HUES64 (cell line): ENCODE data around the gene NSL1. TPM values are rescaled to one million over a fixed set of nuclear protein-coding genes. Genes with fewer than 3 reads are reported as not detected.
"Not testable (repeated sequence)": the region's sequence is repeated elsewhere in the genome, so short reads cannot be mapped to it uniquely, and the experiment has no call there.

Source experiments
- H3K27ac ChIP-seq: 2 replicates; pipeline ENCODE4 v1.7.0; 2013; ENCODE audit warnings: low read depth, low read length, inconsistent platforms
- H3K27me3 ChIP-seq: 2 replicates; pipeline ENCODE4 v1.6.1; 2013; ENCODE audit warnings: mild to moderate bottlenecking, low read length; ENCODE audit not compliant: insufficient read depth
- H3K36me3 ChIP-seq: 2 replicates; pipeline ENCODE4 v1.6.1; 2013; ENCODE audit warnings: mild to moderate bottlenecking, low read length; ENCODE audit not compliant: insufficient read depth
- H3K4me1 ChIP-seq: 2 replicates; pipeline ENCODE4 v1.6.1; 2013; ENCODE audit warnings: mild to moderate bottlenecking, low read length, moderate library complexity; ENCODE audit not compliant: insufficient read depth
- H3K4me3 ChIP-seq: 2 replicates; pipeline ENCODE4 v1.5.1; 2013; ENCODE audit warnings: mild to moderate bottlenecking, low read length, moderate library complexity
- H3K9ac ChIP-seq: 2 replicates; pipeline ENCODE4 v1.6.1; 2013; ENCODE audit warnings: mild to moderate bottlenecking, low read depth, low read length
- H3K9me3 ChIP-seq: 2 replicates; pipeline ENCODE4 v1.6.1; 2013; ENCODE audit warnings: low read depth, low read length; ENCODE audit not compliant: insufficient read depth
- WGBS: fragments of 150-250, 120-280 bp; methylation state at CpG from one replicate; pipeline ENCODE4 v1.1.7; 2013; ENCODE audit warnings: missing lambda C conversion rate; 5-methylcytosine and 5-hydroxymethylcytosine counted together
- polyA plus RNA-seq, 2 experiments: library from polyadenylated mRNA; stranded (reverse); fragments of 50-300 nt; gene quantifications; one replicate each; pipeline ENCODE4 v1.2.3, GENCODE V29; 2013

NSL1 gene, protein sequence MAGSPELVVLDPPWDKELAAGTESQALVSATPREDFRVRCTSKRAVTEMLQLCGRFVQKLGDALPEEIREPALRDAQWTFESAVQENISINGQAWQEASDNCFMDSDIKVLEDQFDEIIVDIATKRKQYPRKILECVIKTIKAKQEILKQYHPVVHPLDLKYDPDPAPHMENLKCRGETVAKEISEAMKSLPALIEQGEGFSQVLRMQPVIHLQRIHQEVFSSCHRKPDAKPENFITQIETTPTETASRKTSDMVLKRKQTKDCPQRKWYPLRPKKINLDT
- 32.7 TPM for polyA plus RNA-seq (2013, experiment 1 of 2)
- polyA plus RNA-seq (2013, experiment 2 of 2), result 36.0 TPM

DNA sequence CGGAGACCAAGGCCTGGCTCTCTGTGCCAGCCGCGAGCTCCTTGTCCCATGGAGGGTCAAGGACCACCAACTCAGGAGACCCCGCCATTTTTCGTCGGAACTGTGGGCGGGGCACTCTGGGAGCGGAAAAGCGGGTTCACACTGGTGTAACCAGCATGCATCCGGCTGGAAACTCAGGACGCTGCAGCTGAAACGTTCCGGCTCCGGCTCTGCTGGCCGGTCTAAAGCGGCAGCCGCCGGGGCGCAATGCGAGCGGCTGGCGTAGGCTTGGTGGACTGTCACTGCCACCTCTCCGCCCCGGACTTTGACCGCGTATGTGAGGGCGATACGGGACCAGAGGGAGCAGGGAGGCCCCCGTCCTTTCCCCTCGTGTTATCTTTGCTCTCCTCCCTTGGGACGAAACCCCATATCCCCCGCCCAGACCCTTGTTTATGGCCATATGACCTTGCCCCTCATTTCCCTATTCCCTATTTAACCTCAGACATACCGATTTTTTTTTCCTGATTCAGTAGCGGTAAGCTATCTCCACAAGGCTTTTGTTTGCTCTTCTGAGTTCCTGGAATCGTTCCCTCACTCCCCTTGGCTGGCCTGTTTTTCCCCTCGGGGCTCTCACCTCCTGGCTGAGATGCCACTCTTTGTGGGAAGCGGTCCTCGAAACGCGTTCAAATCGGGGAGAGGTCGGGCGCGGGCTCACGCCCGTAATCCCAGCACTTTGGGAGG is at the start of gene NSL1, which contains the start of gene TATDN3:
NSL1 (minus strand) TSS at position 102 of the 720 bp plus-strand sequence; CDS start at position 88, 14 bp downstream.
TATDN3 (plus strand) TSS at position 219 of the 720 bp plus-strand sequence; CDS start at position 247, 28 bp downstream.
- WGBS, result under 1% methylated on average over 46 of the region's 46 CpGs
- Histone ChIP-seq H3K36me3 (peaks cover 23% of the 10 kb centered on the region), H3K4me1 (0 out of 2 replicates have a peak, but pooled peaks cover 3% of the 10 kb centered on the region), H3K27me3 (no peaks in the 10 kb centered on the region), H3K9ac (peak within 1 kb of the TSS; percentile 91), H3K9me3 (no peaks in the 10 kb centered on the region), H3K4me3 (peak within 1 kb of the TSS; percentile 90), H3K27ac (peak within 1 kb of the TSS; percentile 75)

DNA sequence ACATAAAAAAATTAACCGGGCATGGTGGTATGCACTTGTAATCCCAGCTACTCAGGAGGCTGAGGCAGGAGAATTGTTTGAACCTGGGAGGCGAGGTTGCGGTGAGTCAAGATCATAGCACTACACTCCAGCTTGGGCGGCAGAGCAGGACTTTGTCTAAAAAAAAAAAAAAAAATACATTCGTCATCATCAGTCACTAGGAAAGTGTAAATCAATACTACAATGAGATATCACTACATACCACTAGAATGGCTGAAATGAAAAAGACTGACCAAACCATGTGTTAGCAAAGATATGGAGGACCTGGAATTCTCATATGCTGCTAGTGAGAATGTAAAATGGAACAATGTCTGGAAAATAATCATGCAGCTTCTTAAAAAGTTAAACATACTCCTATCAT is 46.6 kb upstream of the NSL1 start:
- Histone ChIP-seq H3K4me3 (no peak overlapping the region), H3K27me3 (no peaks in the 10 kb centered on the region), H3K9me3 (no peaks in the 10 kb centered on the region), H3K27ac (no peak overlapping the region), H3K4me1 (no peaks in the 10 kb centered on the region), H3K36me3 (no peaks in the 10 kb centered on the region), H3K9ac (no peak overlapping the region)
- 85% methylated on average over 4 of the region's 5 CpGs for WGBS

DNA sequence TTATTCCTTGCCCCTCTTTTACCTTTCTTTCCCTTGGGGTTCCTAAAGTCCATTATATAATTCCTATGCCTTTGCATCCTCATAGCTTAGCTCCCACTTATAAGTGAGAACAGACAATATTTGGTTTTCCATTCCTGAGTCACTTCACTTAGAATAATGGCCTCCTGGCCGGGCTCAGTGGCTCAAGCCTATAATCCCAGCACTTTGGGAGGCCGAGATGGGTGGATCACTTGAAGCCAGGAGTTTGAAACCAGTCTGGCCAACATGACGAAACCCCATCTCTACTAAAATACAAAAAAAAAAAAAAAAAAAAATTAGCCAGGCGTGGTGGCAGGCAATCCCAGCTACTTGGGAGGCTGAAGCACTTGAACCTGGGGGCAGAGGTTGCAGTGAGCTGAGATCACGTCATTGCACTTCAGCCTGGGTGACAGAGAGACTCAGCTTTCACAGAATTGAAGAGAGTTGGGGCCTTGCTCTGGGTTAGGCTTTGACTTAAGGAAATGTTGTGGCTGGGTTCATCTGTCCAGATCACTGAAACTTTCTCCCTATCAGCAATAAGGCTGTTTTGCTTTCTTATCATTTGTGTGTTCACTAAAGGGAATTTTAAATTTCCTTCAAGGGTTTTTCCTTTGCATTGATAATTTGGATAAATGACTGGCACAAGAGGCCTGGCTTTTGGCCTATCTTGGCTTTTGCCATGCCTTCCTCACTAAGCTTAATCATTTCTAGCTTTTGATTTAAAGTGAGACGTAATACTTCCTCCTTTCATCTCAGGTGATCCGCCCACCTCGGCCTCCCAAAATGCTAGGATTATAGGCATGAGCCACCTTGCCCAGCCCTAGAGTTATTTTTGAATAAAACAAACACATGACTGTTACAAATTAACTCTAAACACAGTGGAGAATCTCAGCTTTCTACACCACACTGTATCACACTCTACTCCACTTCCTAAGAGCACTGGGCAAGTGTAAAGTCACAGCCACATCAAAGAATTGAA is 41.9 kb upstream of the NSL1 start:
- H3K9me3 ChIP-seq, H3K36me3 ChIP-seq, H3K9ac ChIP-seq, H3K27me3 ChIP-seq, H3K4me3 ChIP-seq, H3K4me1 ChIP-seq, H3K27ac ChIP-seq: not testable (repeated sequence)
- 89% methylated on average over 7 of the region's 8 CpGs for WGBS

DNA sequence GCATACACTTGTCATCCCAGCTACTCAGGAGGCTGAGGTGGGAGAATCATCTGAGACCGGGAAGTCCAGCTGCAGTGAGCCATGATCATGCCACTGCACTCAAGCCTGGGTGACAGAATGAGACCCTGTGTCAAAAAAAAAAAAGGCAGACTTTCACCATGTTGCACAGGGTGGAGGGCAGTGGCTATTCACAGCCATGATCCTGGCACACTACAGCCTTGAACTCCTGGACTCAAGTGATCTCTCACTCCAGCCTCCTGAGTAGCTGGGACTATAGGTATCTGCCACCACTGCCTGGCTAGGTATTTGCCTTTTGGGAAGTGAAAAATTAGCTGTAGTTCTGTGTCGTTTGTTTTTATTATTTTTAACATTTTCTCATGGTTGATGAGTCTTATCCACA is 36.8 kb upstream of the NSL1 start:
- Histone ChIP-seq H3K4me1 (no peaks in the 10 kb centered on the region), H3K9ac (no peak overlapping the region), H3K9me3 (peaks cover 16% of the 10 kb centered on the region), H3K27ac (no peak overlapping the region), H3K4me3 (no peak overlapping the region), H3K36me3 (no peaks in the 10 kb centered on the region), H3K27me3 (no peaks in the 10 kb centered on the region)
- WGBS, result 97% methylated on average over 1 of the region's 2 CpGs

DNA sequence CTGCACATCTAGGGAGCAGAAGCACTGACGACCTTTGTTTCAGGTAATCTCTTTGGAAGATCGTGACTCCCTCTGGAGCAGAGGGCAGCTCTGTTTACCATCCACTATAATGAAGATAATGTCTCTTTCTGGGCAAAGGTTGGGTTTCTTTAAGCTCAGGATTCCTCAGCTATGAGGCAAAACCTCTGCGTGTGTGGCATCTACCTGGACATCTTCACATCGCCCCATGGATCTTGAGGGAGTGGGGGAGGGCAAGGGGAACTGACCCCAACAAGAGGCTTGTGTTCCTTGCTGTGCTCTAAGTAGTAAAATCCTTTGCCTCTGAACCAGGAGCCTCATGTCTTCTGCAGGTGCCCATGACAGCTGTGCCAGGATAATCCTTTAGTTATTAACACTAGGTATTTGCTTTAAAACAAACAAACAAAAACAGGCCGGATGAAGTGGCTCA is 36.3 kb upstream of the NSL1 start:
- Histone ChIP-seq H3K4me1 (no peaks in the 10 kb centered on the region), H3K4me3 (no peak overlapping the region), H3K27me3 (no peaks in the 10 kb centered on the region), H3K36me3 (no peaks in the 10 kb centered on the region), H3K27ac (no peak overlapping the region), H3K9me3 (peaks cover 16% of the 10 kb centered on the region), H3K9ac (no peak overlapping the region)
- WGBS, result 79% methylated on average over 5 of the region's 5 CpGs

DNA sequence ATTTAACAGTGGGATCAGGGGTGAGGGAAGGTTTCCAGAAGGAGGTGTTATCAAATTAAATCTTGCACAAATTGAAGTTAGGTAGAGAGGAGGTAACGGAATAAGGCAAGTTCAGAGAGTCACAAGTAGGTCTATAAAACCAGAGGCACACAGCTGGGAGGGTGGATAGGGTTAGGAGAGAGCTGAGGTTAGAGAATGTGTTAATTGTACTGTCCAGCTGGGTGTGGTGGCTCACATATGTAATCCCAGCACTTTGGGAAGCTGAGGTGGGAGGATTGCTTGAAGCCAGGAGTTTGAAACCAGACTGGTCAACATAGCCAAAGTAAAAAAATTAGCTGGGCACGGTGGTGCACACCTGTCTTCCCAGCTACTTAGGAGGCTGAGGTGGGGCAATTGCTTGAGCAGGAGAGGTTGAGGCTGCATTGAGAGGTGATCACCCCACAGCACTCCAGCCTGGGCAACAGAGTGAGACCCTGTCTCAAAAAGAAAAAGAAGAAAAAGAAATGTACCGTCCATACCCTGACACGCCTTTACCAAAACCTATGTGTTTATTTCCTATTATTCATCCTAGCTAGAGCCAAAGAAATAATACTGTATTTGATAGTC is 35.7 kb upstream of the NSL1 start:
- Histone ChIP-seq H3K9ac (no peak overlapping the region), H3K27ac (no peak overlapping the region), H3K9me3 (peaks cover 16% of the 10 kb centered on the region), H3K4me1 (no peaks in the 10 kb centered on the region), H3K27me3 (no peaks in the 10 kb centered on the region), H3K4me3 (no peak overlapping the region), H3K36me3 (no peaks in the 10 kb centered on the region)
- 92% methylated on average over 2 of the region's 4 CpGs for WGBS

DNA sequence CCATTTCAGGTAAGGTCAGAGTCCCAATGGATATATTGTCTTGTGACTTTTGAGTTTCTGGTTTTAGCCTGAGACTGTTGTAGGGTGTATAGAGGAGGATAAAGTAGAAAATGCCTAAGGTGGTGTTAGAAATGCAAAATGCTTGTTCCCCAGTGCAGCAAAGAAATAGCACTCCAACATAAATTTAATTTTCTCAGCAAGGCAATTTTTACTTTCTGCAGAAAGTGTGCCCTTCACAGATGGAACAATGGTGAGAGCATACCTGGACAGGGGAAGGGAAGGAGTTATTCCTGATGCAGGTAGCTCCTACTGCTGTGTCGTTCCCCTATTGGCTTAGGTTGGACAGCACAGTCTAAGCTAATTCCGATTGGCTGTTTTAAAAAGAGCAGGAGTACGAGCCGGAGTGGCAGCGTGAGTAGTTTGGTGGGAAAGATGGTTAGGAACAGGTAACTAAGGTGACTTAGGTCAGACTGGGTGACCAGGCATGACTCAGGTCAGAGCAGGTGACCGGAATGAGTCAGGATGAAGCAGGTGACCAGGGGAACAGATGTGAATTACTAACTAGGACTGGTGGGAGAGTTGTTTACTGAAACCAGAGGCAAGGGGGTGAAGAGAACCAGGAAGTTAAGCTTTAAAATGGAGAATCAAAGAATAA is 34.3 kb upstream of the NSL1 start:
- H3K9ac ChIP-seq, result no peak overlapping the region
- no peak overlapping the region for H3K27ac ChIP-seq
- no peaks in the 10 kb centered on the region for H3K36me3 ChIP-seq
- no peak overlapping the region for H3K4me3 ChIP-seq
- peaks cover 16% of the 10 kb centered on the region for H3K9me3 ChIP-seq
- 95% methylated on average over 6 of the region's 6 CpGs for whole genome bisulfite sequencing
- H3K4me1 ChIP-seq, result no peaks in the 10 kb centered on the region
- no peaks in the 10 kb centered on the region for H3K27me3 ChIP-seq

DNA sequence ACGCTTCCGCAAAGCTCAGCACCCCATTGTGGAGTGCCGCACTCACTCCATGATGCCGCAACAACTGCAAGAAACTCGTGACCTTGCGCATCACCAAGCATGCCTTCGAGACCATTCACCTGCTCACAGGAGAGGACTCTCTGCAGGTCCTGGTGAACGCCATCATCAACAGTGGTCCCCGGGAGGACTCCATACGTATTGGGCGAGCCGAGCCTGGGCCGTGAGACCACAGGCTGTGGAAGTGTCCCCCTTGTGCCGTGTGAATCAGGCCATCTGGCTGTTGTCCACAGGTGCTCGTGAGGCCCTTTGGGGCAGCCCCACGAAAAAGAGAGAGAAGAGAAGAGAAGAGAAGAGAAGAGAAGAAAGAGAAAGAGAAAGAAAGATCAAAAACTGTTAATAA is 32.6 kb upstream of the NSL1 start:
- peaks cover 6% of the 10 kb centered on the region; the same call in 1 of the 2 replicates for H3K4me1 ChIP-seq
- H3K36me3 ChIP-seq, result no peaks in the 10 kb centered on the region
- no peaks in the 10 kb centered on the region for H3K27me3 ChIP-seq
- WGBS, result 96% methylated on average over 16 of the region's 16 CpGs
- no peak overlapping the region for H3K9ac ChIP-seq
- peaks cover 16% of the 10 kb centered on the region for H3K9me3 ChIP-seq
- H3K4me3 ChIP-seq, result no peak overlapping the region
- H3K27ac ChIP-seq, result no peak overlapping the region

DNA sequence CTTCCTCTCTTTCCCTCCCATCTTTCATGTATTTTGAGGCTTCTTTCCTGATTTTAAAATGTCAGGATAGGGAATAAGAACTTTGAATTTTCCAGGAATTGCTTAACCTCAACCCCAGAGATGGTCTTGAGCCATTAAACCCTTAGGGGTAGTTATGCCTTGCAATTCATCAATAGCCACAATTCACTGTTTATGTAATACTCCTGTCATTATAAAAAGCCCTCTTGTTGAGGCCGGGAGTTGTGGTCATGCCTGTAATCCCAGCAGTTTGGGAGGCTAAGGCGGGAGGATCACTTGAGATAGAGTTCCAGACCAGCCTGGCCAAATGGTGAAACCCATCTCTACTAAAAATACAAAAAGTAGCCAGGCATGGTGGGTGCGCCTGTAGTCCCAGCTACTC is 31.4 kb upstream of the NSL1 start:
- Histone ChIP-seq H3K36me3 (no peaks in the 10 kb centered on the region), H3K4me1 (peaks cover 6% of the 10 kb centered on the region; the same call in 1 of the 2 replicates), H3K9me3 (peaks cover 16% of the 10 kb centered on the region), H3K27ac (no peak overlapping the region), H3K4me3 (no peak overlapping the region), H3K9ac (no peak overlapping the region), H3K27me3 (no peaks in the 10 kb centered on the region)
- WGBS, result 96% methylated on average over 3 of the region's 3 CpGs

DNA sequence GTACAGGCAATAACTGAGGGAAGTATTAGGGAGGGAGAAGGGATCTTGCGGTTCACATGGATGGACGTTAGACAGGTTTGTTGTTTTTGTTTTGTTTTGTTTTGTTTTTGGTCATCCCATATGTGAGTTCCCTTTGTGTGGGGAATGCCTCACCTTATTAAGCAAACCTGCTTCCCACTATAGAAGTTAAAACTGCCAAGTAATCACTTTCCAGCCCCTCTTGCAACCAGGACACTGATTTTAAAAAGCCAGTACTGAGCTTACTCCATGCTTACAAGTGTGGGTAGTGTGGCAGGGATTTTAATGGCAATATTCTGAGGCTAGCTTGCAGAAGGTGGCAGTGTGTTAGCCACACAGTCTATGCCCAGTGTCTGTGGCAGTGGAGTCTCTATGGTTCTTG is 29.4 kb upstream of the NSL1 start:
- peaks cover 10% of the 10 kb centered on the region for H3K9me3 ChIP-seq
- no peaks in the 10 kb centered on the region for H3K36me3 ChIP-seq
- WGBS, result 95% methylated on average over 2 of the region's 2 CpGs
- H3K4me1 ChIP-seq, result peaks cover 6% of the 10 kb centered on the region; the same call in 1 of the 2 replicates
- no peak overlapping the region for H3K4me3 ChIP-seq
- H3K27me3 ChIP-seq, result no peaks in the 10 kb centered on the region
- H3K9ac ChIP-seq, result no peak overlapping the region
- no peak overlapping the region for H3K27ac ChIP-seq
